NCI-H510A treated with DMSO at 0.1 percent for 48 hours (cell line): ENCODE results near the gene JAKMIP1.

Experiments used
- DNase-seq: peaks from one replicate; lab custom pipeline; 2025; lab: John Stamatoyannopoulos, UW

JAKMIP1 gene

DNA sequence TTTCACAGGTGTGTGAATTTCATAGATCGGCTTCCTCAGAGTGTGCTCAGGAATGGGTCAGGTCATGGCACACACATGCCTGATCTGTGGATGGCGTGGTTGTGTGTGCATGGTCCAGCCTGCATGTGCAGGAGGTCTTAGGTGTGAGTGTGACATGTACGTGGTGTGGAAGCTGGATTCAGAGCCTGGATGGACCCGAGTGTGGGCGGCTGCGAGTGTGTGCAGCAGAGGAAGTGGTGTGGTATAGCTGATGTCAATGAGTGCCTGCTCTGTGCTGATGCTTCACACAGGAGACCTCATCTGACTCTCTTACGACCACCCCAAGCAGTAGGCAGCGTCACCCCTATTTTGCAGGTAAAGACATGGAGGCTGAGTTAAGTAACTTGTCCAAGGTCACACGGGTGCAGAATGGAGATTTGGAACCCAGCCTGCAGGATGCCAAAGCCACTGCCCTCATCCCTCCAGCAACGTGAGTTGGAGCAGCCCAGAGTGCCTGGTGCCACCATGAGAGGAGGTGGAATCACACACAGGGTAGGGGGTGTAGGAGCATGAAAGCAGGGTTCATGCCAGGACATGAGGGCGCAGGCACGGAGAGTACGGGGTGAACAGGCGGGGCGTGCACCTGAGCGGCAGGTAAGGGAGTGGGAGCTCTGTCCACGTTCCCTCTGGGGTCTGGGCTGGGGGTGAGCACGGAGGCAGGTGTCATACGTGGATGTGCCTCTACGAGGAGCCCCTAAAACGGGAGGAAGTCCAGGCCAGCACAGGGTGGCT lies 157.9 kb downstream of the JAKMIP1 start:
- DNase-seq, result no peak

DNA sequence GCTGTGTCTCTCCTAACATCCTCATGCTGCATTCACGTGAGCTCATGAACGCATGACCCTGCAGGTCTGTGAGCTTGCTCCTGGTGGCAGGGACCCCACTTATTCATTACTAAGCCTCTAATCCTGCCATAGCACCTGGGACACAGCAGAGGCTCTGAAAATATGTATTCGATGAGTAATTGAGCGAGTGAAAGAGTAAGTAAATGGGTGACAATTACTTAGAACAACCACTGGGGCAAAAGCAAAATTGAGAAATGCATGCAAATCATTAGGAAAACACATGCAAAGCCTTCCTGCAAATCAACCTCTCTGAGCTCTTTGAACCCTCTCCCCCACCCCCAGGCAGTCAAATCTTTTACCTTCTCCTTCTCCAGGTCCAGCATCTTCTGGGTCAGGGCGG lies 158.5 kb downstream of the JAKMIP1 start:
- no peak for DNase-seq

DNA sequence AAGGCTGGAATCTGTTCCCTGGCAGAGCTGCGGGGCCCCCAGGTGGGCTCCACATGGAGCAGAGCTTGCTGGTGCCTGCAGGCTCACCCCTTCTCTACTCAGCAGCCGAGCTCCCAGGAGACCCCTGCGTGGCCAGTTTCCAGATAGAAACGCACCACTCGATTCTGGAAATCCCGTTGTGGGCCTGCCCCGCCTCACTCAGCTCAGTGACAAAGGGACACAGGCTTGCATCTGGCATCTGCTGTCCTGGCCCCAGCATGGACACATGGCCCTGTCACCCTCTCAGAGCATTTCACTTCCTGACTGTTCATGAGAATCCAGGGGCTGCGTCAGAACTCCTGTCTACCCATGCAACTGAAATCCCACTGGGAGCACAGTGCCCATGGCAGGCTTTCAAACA lies 161.6 kb downstream of the JAKMIP1 start:
- no peak for DNase-seq

DNA sequence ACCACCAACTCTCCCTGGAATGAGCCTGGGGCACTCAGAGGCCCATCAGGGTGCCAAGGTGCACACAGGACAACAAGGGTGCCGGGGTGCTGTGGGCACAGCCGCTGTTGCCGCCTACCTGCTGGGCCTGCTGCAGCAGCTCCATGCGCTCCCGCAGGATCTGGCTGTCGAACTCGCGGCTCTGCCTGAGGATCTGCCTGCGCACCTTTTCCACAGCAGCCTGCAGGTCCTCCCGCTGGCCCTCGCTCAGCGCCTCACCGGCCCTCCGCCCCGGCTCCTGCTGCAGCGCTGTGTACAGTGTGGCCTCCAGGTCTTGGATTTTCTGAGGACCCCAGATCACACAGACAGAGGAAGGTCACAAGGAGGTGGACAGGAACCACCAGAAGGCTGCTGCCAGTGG lies 164.6 kb downstream of the JAKMIP1 start:
- DNase-seq, result no peak

DNA sequence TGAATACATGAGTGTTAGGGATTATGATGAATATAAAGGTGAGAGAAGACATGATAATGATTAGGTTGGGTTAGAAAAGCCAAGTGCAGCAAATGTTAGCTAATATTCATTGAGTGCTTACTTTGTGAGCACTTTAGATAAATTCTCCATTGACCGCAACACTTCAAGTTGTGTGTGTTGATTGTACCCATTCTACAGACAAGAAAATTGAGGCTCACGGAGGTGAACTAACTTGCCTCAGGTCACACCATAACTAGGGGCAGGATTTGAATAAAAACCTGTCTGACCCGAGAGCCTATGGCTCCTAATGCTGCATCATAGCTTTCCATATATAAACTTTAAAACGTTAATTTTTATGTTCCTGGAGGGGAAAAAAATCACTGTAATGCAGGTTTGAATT lies 167.0 kb downstream of the JAKMIP1 start:
- no peak for DNase-seq

DNA sequence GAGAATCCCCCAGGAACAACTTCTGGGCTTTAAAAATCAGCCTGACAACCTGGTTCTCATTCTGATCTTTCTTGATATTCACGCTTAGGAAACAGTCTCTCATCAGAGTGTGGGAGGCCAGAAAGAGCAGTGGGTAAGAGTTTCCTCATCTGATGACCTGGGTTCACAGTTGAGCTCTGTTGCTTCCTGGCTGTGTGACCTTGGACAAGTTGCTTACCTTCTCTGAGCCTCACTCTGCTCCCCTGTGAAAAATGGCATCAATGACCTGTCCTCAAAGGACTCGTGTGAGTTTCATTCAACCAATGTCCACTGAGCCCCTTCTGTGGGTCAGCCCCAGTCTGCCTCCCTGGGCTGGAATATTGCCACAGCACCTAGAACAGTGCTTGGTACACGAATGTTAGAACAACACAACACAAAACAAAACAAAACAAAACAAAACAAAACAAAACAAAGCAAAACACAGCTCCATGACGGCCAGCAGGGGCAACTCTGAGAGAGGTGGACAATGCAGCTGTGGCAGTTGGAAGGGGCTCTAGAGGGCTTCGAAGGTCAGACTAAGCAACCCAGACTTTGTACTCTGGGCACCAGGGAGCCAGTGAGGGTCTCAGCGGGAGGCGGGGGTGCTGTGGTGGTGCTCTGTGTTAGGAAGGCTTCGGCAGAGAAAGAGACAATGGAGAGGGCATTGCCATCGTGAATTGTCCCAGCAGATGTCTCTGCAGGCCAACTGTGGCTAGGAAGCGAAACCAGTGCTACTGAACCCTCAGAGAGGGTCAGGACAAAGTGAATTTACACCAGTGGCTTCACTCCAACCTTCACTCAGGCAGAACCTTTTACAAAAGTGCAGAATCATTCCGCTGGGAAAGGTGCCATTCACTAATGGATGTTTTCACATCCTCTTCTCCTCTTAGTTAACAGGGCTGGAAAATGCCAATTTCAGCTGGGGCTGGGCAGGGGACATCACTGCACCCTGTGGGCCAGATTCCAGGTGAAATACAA lies 167.8 kb downstream of the JAKMIP1 start:
- no peak for DNase-seq

DNA sequence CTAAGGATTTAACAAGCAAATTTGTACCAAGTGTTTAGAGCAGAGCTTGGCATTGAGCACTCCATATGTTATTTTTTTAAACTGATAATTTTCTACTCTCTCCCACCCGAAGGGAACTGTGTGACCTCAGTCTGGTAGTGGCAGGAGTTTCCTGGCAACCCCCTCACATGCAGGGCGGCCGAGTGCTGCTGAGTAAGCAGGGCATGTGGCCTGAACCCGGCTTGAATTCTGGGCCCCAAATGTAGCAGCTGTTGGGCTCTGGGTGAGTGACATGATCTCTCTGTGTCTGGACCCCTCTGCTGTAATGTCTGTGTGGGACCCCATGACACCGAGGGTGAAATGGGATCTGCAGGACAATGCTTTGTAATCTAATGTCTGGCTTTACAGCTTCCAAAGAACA lies 168.5 kb downstream of the JAKMIP1 start:
- no peak for DNase-seq

DNA sequence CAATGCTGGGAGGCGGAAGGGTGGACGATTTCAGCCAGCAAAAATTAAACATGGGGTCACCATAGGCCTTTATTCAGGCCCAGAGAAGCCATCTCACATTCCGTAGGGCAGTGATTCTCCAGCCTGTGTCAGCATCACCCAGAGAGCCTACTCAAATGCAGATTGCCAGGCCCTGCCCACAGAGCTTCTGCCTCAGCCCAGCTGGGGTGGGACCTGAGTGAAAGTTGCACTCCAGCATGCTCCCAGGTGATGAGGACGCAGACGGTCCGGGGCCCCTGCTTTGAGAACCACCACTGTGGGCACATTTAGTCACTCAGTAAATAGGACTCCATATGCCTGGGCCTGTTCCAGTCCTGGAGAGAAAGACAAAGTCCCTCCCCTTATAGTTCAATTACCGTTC lies 169.7 kb downstream of the JAKMIP1 start:
- no peak for DNase-seq

DNA sequence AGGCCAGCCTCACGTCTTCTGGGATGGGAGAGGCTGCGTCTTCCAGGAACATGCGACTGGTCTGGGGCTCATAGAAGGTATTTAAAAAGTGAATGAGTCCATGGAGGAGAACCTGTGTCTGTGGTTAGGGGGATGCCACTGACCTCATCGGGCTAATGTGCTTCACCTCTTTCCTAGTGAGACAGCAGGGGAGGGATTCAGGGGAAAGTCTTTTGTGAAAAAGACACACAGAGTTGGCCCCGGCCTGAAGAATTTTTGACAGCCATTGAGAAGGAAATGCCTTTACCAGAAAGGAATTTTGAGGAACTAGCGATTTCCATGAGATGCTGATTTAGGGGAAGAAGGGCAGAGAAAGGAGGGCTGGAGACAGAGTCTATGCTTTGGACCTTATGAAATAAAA lies 171.1 kb downstream of the JAKMIP1 start:
- DNase-seq, result no peak

DNA sequence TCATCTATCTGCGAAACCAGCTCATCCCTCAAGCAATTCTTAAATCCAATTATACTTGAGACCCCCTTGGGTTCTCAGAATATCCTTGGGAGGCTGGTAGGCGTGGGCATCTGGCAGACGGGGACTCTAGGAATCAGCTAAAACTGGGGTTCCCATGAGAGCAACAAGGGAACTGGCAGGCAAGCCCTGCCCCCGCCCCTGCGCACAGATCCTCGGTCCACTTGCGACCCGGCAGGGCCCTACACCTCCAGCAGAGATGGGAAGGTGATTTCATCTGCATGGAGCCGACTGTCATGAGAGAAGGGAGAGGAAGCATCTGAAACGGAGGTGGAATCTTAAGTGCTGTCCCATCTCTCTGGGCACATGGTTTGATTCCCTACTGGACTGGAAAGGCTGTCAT lies 172.2 kb downstream of the JAKMIP1 start:
- no peak for DNase-seq

DNA sequence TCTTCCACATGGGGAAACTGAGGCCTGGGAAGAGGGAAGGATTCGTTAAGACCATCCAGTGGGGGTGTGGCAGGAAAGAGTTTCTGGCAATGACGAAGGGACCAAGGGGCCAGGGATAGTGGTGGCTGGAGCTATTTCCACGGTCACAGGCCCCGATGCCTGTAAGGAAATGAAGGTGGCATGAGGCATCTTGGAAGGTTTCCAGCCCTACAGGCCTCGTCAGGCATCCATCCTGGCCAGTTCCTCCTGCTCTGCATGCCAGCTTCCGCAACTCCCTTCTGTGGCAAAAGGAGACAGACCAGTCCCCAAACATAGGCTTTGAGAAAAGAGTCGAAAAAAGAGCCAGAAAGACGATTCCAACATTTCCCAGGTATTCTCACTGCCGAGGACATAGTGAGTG lies 173.0 kb downstream of the JAKMIP1 start:
- no peak for DNase-seq

DNA sequence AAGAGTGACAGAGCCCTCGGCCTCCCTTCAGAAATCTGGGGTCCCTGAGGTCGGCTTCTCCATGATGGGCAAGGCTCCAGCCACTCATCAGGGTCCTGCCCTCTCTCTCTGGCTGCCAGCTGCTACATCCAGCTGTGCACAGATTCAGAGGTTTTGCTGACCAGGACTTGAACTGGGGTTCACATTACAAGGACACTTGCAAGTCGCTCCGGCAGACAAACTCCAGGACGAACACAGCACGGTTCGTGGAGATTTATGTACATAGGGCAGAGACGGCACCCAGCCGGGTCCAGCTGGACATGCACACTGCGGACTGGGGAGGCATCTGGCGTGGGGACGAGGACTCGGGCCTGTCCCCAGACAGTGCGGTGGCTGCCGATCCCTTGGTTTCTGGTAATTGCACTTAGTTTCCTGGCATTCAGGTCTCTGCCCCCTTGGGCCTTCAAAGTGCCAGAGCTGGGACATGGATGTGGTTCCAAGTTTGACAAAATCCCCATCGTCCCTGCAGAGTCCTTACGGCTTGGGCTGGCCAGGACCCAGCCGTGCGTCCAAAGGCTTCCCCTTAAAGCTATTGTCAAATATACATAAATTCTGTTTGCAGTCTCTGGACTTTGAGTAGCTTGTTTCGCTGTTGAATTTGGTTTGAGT lies 175.9 kb downstream of the JAKMIP1 start:
- no peak for DNase-seq

DNA sequence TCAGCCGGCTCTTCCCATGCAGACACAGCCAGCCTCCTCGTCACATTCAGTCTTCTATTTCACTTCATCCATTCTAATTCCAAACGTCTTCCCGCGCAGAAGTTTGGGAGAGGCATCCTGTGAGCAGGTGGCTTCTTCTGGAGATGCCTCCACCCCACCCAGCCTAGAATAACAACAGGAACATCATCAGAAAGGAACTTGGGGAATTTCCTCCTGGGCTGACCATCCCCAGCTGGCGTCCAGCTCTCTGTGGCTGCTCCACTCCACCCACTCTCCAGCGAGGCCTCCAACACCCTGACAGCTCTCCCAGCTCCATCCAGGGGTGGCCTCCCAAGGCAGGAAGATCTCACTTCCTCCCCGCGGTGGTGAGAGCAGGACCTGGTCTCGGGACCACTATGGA lies 176.6 kb downstream of the JAKMIP1 start:
- no peak for DNase-seq

DNA sequence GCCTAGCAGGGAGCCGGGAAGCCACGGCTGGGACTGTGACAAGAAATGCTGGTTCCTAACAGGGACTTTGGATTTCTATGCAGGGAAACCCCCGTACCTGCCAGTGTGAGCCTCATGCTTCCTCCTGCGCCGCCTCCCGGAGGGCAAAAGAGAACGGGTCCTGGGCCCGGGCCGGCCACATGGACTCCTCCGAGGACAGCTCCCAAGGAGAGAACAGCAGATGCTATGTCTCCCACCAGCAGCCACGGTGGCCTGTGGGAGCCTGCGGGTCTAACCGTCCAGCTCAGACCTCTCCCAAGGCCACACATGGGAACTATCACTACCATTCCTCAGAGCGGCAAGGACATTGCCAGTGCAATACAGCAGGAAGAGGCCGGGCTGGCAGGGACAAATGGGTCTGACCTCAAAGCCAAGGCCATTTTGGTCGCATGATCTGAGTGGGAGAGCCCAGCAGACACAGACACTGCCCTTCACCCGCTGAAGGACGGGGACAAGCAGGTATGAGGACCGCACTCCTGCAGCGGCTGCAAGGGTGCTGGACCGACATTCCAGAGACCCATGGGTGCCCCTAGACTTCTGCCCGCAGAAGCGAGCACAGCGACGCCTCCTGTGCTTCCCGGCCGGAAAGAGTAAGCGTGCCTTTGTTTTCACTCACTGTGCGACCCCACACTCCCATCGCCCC lies 177.6 kb downstream of the JAKMIP1 start:
- no peak for DNase-seq

DNA sequence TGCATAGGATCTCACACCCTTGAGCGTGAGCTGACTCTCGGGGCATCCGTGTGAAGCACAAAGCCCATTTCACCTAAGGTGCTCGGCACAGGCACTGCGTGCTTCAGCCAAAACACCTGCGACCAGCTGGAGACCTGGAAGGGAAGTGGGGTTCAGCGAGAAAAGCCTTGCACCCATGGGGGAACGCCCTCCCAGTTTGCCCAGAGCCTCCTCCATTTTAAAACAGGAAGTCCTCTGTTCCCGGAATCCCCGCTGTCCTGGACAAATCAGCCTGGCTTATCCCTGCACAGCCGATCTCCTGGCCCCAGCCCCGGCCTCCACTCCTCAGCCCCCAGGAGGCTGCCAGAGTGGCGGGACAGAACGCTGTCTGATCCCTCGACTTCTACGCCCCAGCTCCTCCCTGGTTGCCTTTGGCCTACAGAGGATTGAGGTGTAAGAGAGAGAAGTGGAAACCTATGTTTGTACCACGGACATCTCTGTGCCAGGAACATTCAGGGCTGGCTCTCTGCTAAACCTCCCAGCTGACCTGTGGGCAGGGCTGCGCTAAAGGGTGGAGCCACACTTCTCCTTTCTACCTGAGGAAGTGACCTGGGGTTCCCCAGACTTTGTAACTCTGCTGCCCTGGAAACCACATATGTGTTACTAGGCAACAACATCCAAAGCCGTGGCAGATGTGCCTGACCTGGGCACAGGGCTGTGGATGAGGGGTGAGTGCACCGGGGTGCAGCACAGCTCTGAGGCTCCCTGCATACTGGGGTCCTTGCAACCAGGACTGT lies 178.3 kb downstream of the JAKMIP1 start:
- no peak for DNase-seq

DNA sequence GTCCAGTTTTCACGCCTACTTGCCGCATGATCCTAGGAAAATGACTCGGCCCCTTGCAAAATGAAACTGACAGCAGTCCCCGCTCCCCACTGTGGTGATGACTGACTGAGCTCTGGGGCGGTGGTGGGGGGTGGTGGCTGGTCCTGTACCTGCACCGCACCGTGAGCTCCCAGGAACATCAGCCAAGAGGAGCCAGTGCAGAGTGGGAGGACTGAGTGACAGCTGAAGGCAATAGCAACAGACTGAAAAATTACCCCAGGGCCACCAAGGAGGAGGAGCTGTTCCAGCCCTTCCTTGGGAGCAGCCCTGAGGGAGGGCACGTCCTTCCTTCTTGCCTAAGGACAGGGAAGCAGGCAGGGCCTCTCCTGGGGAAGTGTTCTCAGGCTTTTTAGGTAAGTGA lies 179.7 kb downstream of the JAKMIP1 start:
- no peak for DNase-seq

DNA sequence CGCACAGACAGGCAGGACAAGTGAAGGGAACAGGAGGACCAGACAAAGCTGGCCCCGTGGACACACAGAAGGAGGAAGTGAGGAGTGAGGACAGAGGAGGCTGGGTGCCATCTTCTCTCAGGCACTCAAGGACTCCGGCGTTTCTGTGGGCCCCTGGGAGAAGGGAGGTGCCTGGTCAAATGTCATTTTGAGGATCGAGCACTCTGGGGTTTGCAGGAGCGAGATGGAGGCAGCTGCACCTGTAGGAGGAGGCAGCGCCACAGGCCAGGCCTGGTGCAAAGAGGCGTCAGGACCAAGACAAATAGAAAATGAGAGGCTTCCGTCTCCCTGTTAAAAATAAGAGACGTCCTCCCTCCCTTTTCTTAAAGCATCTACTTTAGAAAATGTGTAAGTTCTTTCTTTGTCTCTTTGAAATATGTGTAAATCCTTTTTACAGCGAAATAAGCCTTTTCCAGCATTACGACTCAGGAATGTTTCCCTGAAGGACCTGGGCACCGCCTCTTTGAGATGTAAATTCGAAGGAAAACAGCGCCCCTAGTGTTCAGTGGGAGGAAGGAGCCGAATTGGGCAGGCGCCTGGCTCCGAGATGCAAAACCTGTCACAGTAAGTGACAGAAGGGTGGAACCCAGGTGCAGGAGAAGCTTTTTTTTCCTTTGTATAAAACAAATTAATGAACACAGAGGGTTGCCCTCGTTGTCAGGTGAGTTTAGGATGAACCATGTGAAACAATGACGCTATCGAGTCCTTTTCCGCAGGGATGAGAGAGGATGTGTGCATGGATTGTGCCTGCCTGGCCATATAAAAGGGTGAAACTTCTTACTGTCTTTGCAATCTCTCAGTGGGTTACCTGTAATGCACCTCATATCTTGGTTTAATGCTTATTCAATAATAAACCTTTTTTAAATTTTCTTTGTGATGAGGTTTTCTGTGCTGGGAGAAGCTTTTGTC lies 180.8 kb downstream of the JAKMIP1 start:
- DNase-seq, result peak; percentile 32

DNA sequence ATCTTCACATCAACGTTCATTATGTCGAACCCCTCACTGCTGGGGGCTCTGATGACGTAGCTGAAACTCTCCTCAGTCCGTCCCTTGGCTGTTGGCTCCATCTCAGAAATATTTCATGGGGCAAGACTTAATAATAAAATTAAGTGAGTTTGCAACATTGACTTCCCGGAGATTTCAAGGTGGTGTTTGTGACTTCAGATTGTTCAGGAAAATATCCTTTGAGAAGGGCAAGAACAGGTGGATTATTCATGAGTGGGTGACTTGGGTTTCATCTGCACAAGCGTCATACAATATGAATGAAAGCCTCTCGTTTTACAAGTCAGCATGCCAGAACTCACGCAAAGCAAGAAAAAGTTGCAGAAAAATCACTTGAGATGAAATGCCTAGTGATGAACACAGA lies 182.0 kb downstream of the JAKMIP1 start, which contains the start of gene C4orf50:
C4orf50 (minus strand) TSS at position 101 of the 400 bp plus-strand sequence.
- DNase-seq, result no peak

DNA sequence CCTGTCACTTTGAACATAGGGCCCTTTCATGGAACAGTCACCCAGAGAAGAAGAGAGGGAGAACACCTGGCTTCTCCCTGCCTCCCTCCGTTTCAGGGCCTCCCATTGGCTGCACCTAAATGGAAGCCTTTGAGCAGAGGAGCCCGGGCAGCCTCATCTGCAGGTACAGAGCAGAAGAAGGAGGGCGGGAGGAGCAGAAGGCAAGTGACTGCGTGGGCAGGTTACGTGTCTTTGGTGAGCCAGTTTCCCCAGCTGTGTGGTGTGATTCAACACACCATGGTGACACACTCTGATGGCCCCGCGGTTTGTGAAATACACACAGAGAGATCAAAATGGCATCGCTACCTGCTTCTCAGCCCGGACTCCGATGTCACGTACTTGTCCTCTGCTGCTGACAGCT lies 182.5 kb downstream of the JAKMIP1 start:
- DNase-seq, result no peak

DNA sequence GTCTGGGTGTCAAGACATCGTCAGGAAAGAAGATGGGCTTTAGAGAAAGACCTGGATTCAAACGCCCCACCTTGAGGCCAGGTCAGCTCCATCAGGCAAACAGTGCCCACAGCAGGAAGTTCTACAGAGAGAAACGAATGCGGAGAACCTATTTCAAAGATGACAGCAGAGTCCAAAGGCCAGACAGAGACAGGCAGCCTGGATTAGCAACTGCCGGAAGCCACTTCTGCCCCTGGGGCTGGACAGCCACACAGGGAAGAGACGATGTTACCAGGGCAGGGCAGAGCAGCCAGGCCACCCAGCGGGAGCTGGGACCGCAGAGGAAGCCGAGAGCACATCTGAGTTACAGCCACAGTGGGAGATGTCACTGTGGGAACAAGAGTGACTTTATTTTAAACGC lies 183.3 kb downstream of the JAKMIP1 start:
- no peak for DNase-seq
